CD4-positive, CD25-positive, alpha-beta regulatory T cell (primary cell): ENCODE data around the gene TANGO6. TPM values are rescaled to one million over a fixed set of nuclear protein-coding genes. Genes with fewer than 3 reads are reported as not detected.
"Not testable (repeated sequence)": the region's sequence is repeated elsewhere in the genome, so short reads cannot be mapped to it uniquely, and the experiment has no call there.

Source experiments
- ATAC-seq, 2 donors: fragments of 150-1000 bp; cut with Tn5 transposase; one replicate each; pipeline ENCODE4 v1.10.0; 2021; ENCODE audit warnings: low read depth in 2 of 2, moderate number of reproducible peaks in 2 of 2, moderate library complexity in 1 of 2
- DNase-seq, 3 donors: peaks; one replicate each; pipeline versions ENCODE4 v3.0.0 to v3.0.0-alpha.2; 2012 to 2022; ENCODE audit warnings: mixed read lengths in 1 of 3
- H3K27ac ChIP-seq: one replicate; pipeline ENCODE4 v1.7.0; 2013; ENCODE audit warnings: mild to moderate bottlenecking, low read length; ENCODE audit not compliant: insufficient read depth, poor library complexity, severe bottlenecking
- H3K27me3 ChIP-seq: one replicate; pipeline ENCODE4 v1.7.0; 2013; ENCODE audit warnings: low read length; ENCODE audit not compliant: control insufficient read depth, insufficient read depth
- H3K36me3 ChIP-seq: one replicate; pipeline ENCODE4 v1.7.0; 2013; ENCODE audit warnings: mild to moderate bottlenecking, low read length, moderate library complexity; ENCODE audit not compliant: control insufficient read depth, insufficient read depth
- H3K4me1 ChIP-seq: 2 replicates; pipeline ENCODE4 v1.7.0; 2013; ENCODE audit warnings: mild to moderate bottlenecking, low read length; ENCODE audit not compliant: insufficient read depth, control insufficient read depth, poor library complexity, severe bottlenecking
- H3K4me3 ChIP-seq: one replicate; pipeline ENCODE4 v1.7.0; 2013; ENCODE audit warnings: low read depth, mild to moderate bottlenecking, low read length, moderate library complexity
- H3K9me3 ChIP-seq, 2 experiments: 1 replicate in 1 of 2; 2 replicates in 1 of 2; pipeline ENCODE4 v1.7.0; 2013; ENCODE audit warnings: low read length in 2 of 2, mild to moderate bottlenecking in 1 of 2, moderate library complexity in 1 of 2; ENCODE audit not compliant: control insufficient read depth in 2 of 2
- H3K27ac Mint-ChIP-seq, 3 donors: one replicate each; pipeline ENCODE4 v1.8.0; 2020 to 2022; ENCODE audit warnings: mild to moderate bottlenecking in 3 of 3, mixed read lengths in 3 of 3, moderate library complexity in 2 of 3
- H3K27me3 Mint-ChIP-seq: one replicate; pipeline ENCODE4 v1.8.0; 2022; ENCODE audit warnings: mild to moderate bottlenecking, mixed read lengths
- H3K36me3 Mint-ChIP-seq: one replicate; pipeline ENCODE4 v1.8.0; 2020; ENCODE audit warnings: mixed read lengths
- H3K4me1 Mint-ChIP-seq, 4 donors: one replicate each; pipeline ENCODE4 v1.8.0; 2020 to 2022; ENCODE audit warnings: mixed read lengths in 4 of 4, mild to moderate bottlenecking in 1 of 4
- H3K4me3 Mint-ChIP-seq, 4 donors: one replicate each; pipeline ENCODE4 v1.8.0; 2020 to 2022; ENCODE audit warnings: mild to moderate bottlenecking in 4 of 4, mixed read lengths in 4 of 4, moderate library complexity in 3 of 4
- H3K9me3 Mint-ChIP-seq, 7 donors: one replicate each; pipeline ENCODE4 v1.8.0; 2020 to 2022; ENCODE audit warnings: mixed read lengths in 7 of 7, mild to moderate bottlenecking in 3 of 7, moderate library complexity in 2 of 7
- polyA plus RNA-seq, 4 donors: library from polyadenylated mRNA; unstranded; fragments of 300-500 nt; fragmentation: Illumina TruSeq; gene quantifications; one replicate each; pipeline ENCODE4 v1.2.3, GENCODE V29; 2021
- total RNA-seq: library from RNA; stranded (reverse); gene quantifications from one replicate; pipeline ENCODE4 v1.2.3, GENCODE V29; 2022

TANGO6 gene
- total and polyA plus RNA-seq, 5 donors from 2014 or later = 9.5 to 30.9 (median 12.2) TPM

- peaks cover 5 to 22% (median 7%) of the 10 kb centered on the region in 4 donors for H3K4me1 Mint-ChIP-seq
- no peaks in the 10 kb centered on the region for H3K27me3 ChIP-seq
- no peaks in the 10 kb centered on the region for H3K4me1 ChIP-seq
- DNase-seq = no peak
- H3K4me3 Mint-ChIP-seq = no peak overlapping the region
- ATAC-seq = no peak
- H3K36me3 Mint-ChIP-seq = peaks cover 23% of the 10 kb centered on the region
- H3K36me3 ChIP-seq = peaks cover 53% of the 10 kb centered on the region
- no peaks in the 10 kb centered on the region for H3K27me3 Mint-ChIP-seq
- H3K27ac Mint-ChIP-seq = no peak overlapping the region
- H3K27ac ChIP-seq = no peak overlapping the region
- H3K9me3 Mint-ChIP-seq = no peaks in the 10 kb centered on the region
- H3K4me3 ChIP-seq = no peak overlapping the region
- H3K9me3 ChIP-seq = no peaks in the 10 kb centered on the region
Measured at GRCh38 chr16:69120096-69120664, 276.8 kb downstream of the TANGO6 start.

- no peaks in the 10 kb centered on the region for H3K9me3 ChIP-seq
- no peak overlapping the region for H3K4me3 ChIP-seq
- peak; percentile 60 to 78 (median 73) for DNase-seq
- Mint-ChIP-seq H3K9me3 (no peaks in the 10 kb centered on the region), H3K36me3 (peaks cover 17% of the 10 kb centered on the region), H3K27me3 (no peaks in the 10 kb centered on the region), H3K27ac (no peak overlapping the region), H3K4me3 (peak overlapping the region in 1 of 4 donors; percentile 52), H3K4me1 (peaks cover 14 to 47% (median 26%) of the 10 kb centered on the region in 4 donors)
- peaks cover 28% of the 10 kb centered on the region for H3K36me3 ChIP-seq
- peak; percentile 63 to 68 for ATAC-seq
- H3K27me3 ChIP-seq = no peaks in the 10 kb centered on the region
- no peak overlapping the region for H3K27ac ChIP-seq
- H3K4me1 ChIP-seq = peaks cover 14% of the 10 kb centered on the region
Measured at GRCh38 chr16:69123910-69124309, 280.6 kb downstream of the TANGO6 start.

DNA sequence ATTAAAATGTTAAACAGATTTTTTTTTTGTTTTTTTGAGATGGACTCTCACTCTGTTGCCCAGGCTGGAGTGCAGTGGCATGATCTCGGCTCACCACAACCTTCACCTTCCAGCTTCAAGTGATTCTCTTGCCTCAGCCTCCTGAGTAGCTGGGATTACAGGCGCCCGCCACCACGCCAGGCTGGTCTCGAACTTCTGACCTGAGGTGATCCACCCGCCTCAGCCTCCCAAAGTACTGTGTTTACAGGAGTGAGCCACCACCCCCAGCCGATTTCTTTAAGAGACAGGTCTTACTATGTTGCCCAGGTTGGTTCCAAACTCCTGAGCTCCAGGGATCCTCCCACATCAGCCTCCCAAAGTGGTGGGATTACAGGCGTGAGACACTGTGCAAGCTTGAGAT, 281.1 kb downstream of the TANGO6 start:
- not testable (repeated sequence) for ATAC-seq, H3K27me3 ChIP-seq, H3K27me3 Mint-ChIP-seq, DNase-seq, H3K9me3 ChIP-seq, H3K9me3 Mint-ChIP-seq, H3K4me3 ChIP-seq, H3K27ac Mint-ChIP-seq, H3K27ac ChIP-seq
- Histone ChIP-seq H3K4me1 (peaks cover 14% of the 10 kb centered on the region), H3K36me3 (peaks cover 23% of the 10 kb centered on the region)
- Mint-ChIP-seq H3K4me1 (peaks cover 14 to 50% (median 27%) of the 10 kb centered on the region in 4 donors), H3K36me3 (peaks cover 17% of the 10 kb centered on the region), H3K4me3 (peak overlapping the region in 1 of 4 donors; percentile 52)

GRCh38 chr16:69124961-69125360, 281.6 kb downstream of the TANGO6 start:
- not testable (repeated sequence) for H3K27ac Mint-ChIP-seq, H3K27me3 Mint-ChIP-seq, H3K27me3 ChIP-seq, H3K27ac ChIP-seq, H3K4me3 Mint-ChIP-seq, H3K9me3 Mint-ChIP-seq, DNase-seq, H3K9me3 ChIP-seq, H3K4me3 ChIP-seq, ATAC-seq
- Mint-ChIP-seq H3K4me1 (peaks cover 14 to 55% (median 33%) of the 10 kb centered on the region in 4 donors), H3K36me3 (peaks cover 17% of the 10 kb centered on the region)
- Histone ChIP-seq H3K36me3 (peaks cover 18% of the 10 kb centered on the region), H3K4me1 (peaks cover 14% of the 10 kb centered on the region)

DNA sequence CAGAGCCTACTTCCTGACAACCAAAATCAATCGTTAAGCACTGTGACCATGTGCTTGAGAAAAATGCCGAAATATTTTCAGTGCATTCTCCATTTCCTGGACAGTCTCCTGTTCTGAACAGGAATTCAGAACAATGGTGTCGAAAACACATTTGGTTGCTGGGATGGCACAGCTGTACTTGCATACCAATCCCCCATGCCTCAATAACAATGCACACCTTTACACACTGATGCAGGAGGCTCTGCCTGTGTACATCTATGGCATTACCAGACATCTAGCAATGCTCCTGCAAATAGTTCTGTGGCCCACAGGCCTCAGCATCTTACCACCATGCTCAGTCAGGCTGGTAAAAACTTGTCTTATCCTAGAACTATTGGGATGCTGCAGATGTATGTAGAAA, 282.9 kb downstream of the TANGO6 start:
- Mint-ChIP-seq H3K9me3 (no peaks in the 10 kb centered on the region), H3K4me3 (no peak overlapping the region), H3K27ac (peak overlapping the region in 1 of 3 donors; percentile 6), H3K36me3 (peaks cover 8% of the 10 kb centered on the region), H3K4me1 (peaks cover 22 to 63% (median 42%) of the 10 kb centered on the region in 4 donors), H3K27me3 (no peaks in the 10 kb centered on the region)
- Histone ChIP-seq H3K27me3 (no peaks in the 10 kb centered on the region), H3K36me3 (peaks cover 5% of the 10 kb centered on the region), H3K9me3 (no peaks in the 10 kb centered on the region), H3K4me1 (peaks cover 22% of the 10 kb centered on the region), H3K4me3 (no peak overlapping the region), H3K27ac (no peak overlapping the region)
- DNase-seq (no peak), ATAC-seq (no peak)

DNA sequence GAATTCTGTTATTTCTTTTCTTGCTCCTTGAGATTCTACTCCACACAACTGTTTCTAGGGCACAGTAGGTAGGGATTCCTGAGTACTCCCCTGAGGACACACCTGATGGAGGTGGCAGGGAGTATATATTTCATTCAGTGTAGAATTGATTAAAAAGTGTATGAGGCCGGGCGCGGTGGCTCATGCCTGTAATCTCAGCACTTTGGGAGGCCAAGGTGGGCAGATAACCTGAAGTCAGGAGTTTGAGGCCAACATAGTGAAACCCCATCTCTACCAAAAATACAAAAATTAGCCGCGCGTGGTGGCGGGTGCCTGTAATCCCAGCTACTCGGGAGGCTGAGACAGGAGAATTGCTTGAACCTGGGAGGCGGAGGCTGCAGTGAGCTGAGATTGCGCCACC, 283.5 kb downstream of the TANGO6 start:
- not testable (repeated sequence) for DNase-seq, H3K4me3 Mint-ChIP-seq, H3K9me3 ChIP-seq, H3K36me3 ChIP-seq, H3K36me3 Mint-ChIP-seq, ATAC-seq, H3K27me3 Mint-ChIP-seq, H3K27me3 ChIP-seq, H3K27ac ChIP-seq, H3K4me3 ChIP-seq, H3K9me3 Mint-ChIP-seq
- Mint-ChIP-seq H3K27ac (peak overlapping the region in 1 of 3 donors; percentile 6), H3K4me1 (peaks cover 22 to 66% (median 43%) of the 10 kb centered on the region in 4 donors)
- H3K4me1 ChIP-seq = peaks cover 28% of the 10 kb centered on the region

DNA sequence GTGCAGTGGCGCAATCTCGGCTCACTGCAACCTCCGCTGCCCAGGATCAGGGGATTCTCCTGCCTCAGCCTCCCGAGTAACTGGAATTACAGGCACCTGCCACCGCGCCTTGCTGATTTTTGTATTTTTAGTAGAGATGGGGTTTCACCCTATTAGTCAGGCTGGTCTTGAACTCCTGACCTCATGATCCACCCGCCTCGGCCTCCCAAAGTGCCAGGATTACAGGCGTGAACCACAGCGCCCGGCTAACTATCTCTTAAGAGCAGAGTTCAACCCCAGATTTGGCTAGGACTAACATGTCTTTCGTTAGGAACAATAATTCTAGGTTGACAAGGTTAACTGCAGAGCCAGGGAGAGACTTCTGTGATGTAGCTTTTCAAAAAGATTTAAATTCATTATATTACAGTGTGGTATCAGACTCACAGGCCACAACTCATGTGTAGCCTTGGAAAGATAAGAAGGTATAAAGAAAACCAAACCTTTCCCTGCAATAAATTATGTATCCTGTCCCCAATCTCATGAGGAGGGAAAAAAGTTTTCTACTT, 284.7 kb downstream of the TANGO6 start:
- no peaks in the 10 kb centered on the region for H3K9me3 Mint-ChIP-seq
- H3K4me3 Mint-ChIP-seq = peak overlapping the region in 2 of 4 donors; percentile 9 to 79
- peak overlapping the region in 1 of 3 donors; percentile 20 for H3K27ac Mint-ChIP-seq
- Histone ChIP-seq H3K27ac (no peak overlapping the region), H3K4me1 (peaks cover 31% of the 10 kb centered on the region), H3K4me3 (no peak overlapping the region), H3K9me3 (no peaks in the 10 kb centered on the region), H3K36me3 (peaks cover 4% of the 10 kb centered on the region), H3K27me3 (no peaks in the 10 kb centered on the region)
- peaks cover 24 to 68% (median 46%) of the 10 kb centered on the region in 4 donors for H3K4me1 Mint-ChIP-seq
- DNase-seq (no peak), ATAC-seq (no peak)
- no peaks in the 10 kb centered on the region for H3K27me3 Mint-ChIP-seq
- peaks cover 6% of the 10 kb centered on the region for H3K36me3 Mint-ChIP-seq

GRCh38 chr16:69130461-69130860, 287.1 kb downstream of the TANGO6 start:
- Histone ChIP-seq H3K4me3 (peak overlapping the region; percentile 76), H3K4me1 (peaks cover 43% of the 10 kb centered on the region), H3K9me3 (no peaks in the 10 kb centered on the region), H3K27me3 (no peaks in the 10 kb centered on the region), H3K27ac (peak overlapping the region; percentile 86), H3K36me3 (peaks cover 4% of the 10 kb centered on the region)
- Mint-ChIP-seq H3K36me3 (peaks cover 6% of the 10 kb centered on the region), H3K27me3 (no peaks in the 10 kb centered on the region), H3K9me3 (no peaks in the 10 kb centered on the region), H3K27ac (peak overlapping the region; percentile 60 to 93 (median 79)), H3K4me3 (peak overlapping the region; percentile 93 to 99 (median 96)), H3K4me1 (peaks cover 32 to 80% (median 57%) of the 10 kb centered on the region in 4 donors)
- ATAC-seq (no peak), DNase-seq (no peak)
